Activated naive CD8-positive, alpha-beta T cell (primary cell): ENCODE data around the gene STXBP5.

Experiments
- H3K27ac Mint-ChIP-seq: one replicate; pipeline ENCODE4 v1.8.0; 2021; ENCODE audit warnings: mixed read lengths
- H3K27me3 Mint-ChIP-seq: one replicate; pipeline ENCODE4 v1.8.0; 2021; ENCODE audit warnings: mixed read lengths
- H3K36me3 Mint-ChIP-seq: one replicate; pipeline ENCODE4 v1.8.0; 2021; ENCODE audit warnings: mixed read lengths
- H3K4me1 Mint-ChIP-seq: one replicate; pipeline ENCODE4 v1.8.0; 2021; ENCODE audit warnings: low read depth, mixed read lengths
- H3K4me3 Mint-ChIP-seq: one replicate; pipeline ENCODE4 v1.8.0; 2021; ENCODE audit warnings: mild to moderate bottlenecking, mixed read lengths
- H3K9me3 Mint-ChIP-seq: one replicate; pipeline ENCODE4 v1.8.0; 2021; ENCODE audit warnings: low read depth, mixed read lengths

Gene STXBP5

GRCh38 chr6:147304016-147304415, 99.8 kb downstream of the STXBP5 start:
- no peak overlapping the region for H3K4me3 Mint-ChIP-seq
- H3K27me3 Mint-ChIP-seq: no peaks in the 10 kb centered on the region
- no peak overlapping the region for H3K27ac Mint-ChIP-seq
- H3K36me3 Mint-ChIP-seq: peaks cover 36% of the 10 kb centered on the region
- peaks cover 22% of the 10 kb centered on the region for H3K9me3 Mint-ChIP-seq
- H3K4me1 Mint-ChIP-seq: no peaks in the 10 kb centered on the region

- H3K27me3 Mint-ChIP-seq: no peaks in the 10 kb centered on the region
- no peaks in the 10 kb centered on the region for H3K4me1 Mint-ChIP-seq
- no peaks in the 10 kb centered on the region for H3K9me3 Mint-ChIP-seq
- H3K36me3 Mint-ChIP-seq: peaks cover 8% of the 10 kb centered on the region
- no peak overlapping the region for H3K4me3 Mint-ChIP-seq
- no peak overlapping the region for H3K27ac Mint-ChIP-seq
Observed at GRCh38 chr6:147310521-147310920, 106.3 kb downstream of the STXBP5 start.

- no peaks in the 10 kb centered on the region for H3K27me3 Mint-ChIP-seq
- H3K4me3 Mint-ChIP-seq: no peak overlapping the region
- H3K4me1 Mint-ChIP-seq: no peaks in the 10 kb centered on the region
- H3K27ac Mint-ChIP-seq: no peak overlapping the region
- peaks cover 7% of the 10 kb centered on the region for H3K36me3 Mint-ChIP-seq
- no peaks in the 10 kb centered on the region for H3K9me3 Mint-ChIP-seq
Observed at GRCh38 chr6:147311218-147311617, 107.0 kb downstream of the STXBP5 start.

- Mint-ChIP-seq H3K27ac (no peak overlapping the region), H3K4me3 (no peak overlapping the region), H3K27me3 (no peaks in the 10 kb centered on the region), H3K4me1 (peaks cover 26% of the 10 kb centered on the region), H3K9me3 (no peaks in the 10 kb centered on the region), H3K36me3 (peaks cover 8% of the 10 kb centered on the region)
Observed at GRCh38 chr6:147321260-147321659, 117.0 kb downstream of the STXBP5 start.

- Mint-ChIP-seq H3K9me3 (no peaks in the 10 kb centered on the region), H3K36me3 (peaks cover 10% of the 10 kb centered on the region), H3K4me3 (peak overlapping the region; percentile 58), H3K27me3 (no peaks in the 10 kb centered on the region), H3K4me1 (peaks cover 26% of the 10 kb centered on the region), H3K27ac (peak overlapping the region; percentile 89)
Observed at GRCh38 chr6:147322299-147323162, 118.3 kb downstream of the STXBP5 start.

- Mint-ChIP-seq H3K27ac (no peak overlapping the region), H3K36me3 (peaks cover 20% of the 10 kb centered on the region), H3K4me1 (peaks cover 24% of the 10 kb centered on the region), H3K9me3 (no peaks in the 10 kb centered on the region), H3K27me3 (no peaks in the 10 kb centered on the region), H3K4me3 (no peak overlapping the region)
Observed at GRCh38 chr6:147325557-147325956, 121.3 kb downstream of the STXBP5 start.

GRCh38 chr6:147331401-147331800, 127.2 kb downstream of the STXBP5 start:
- H3K27ac Mint-ChIP-seq: no peak overlapping the region
- H3K27me3 Mint-ChIP-seq: no peaks in the 10 kb centered on the region
- H3K4me3 Mint-ChIP-seq: no peak overlapping the region
- H3K4me1 Mint-ChIP-seq: no peaks in the 10 kb centered on the region
- H3K36me3 Mint-ChIP-seq: peaks cover 31% of the 10 kb centered on the region
- no peaks in the 10 kb centered on the region for H3K9me3 Mint-ChIP-seq

- Mint-ChIP-seq H3K36me3 (peaks cover 28% of the 10 kb centered on the region), H3K4me3 (no peak overlapping the region), H3K27me3 (no peaks in the 10 kb centered on the region), H3K4me1 (peaks cover 2% of the 10 kb centered on the region), H3K27ac (no peak overlapping the region), H3K9me3 (no peaks in the 10 kb centered on the region)
Observed at GRCh38 chr6:147337921-147338320, 133.7 kb downstream of the STXBP5 start.

GRCh38 chr6:147341486-147341885, 137.3 kb downstream of the STXBP5 start:
- Mint-ChIP-seq H3K27ac (no peak overlapping the region), H3K36me3 (peaks cover 33% of the 10 kb centered on the region), H3K4me3 (no peak overlapping the region), H3K9me3 (no peaks in the 10 kb centered on the region), H3K27me3 (no peaks in the 10 kb centered on the region), H3K4me1 (peaks cover 2% of the 10 kb centered on the region)

- no peak overlapping the region for H3K27ac Mint-ChIP-seq
- no peaks in the 10 kb centered on the region for H3K27me3 Mint-ChIP-seq
- no peak overlapping the region for H3K4me3 Mint-ChIP-seq
- peaks cover 17% of the 10 kb centered on the region for H3K36me3 Mint-ChIP-seq
- H3K9me3 Mint-ChIP-seq: no peaks in the 10 kb centered on the region
- H3K4me1 Mint-ChIP-seq: no peaks in the 10 kb centered on the region
Observed at GRCh38 chr6:147345902-147346301, 141.7 kb downstream of the STXBP5 start.

- H3K36me3 Mint-ChIP-seq: peaks cover 11% of the 10 kb centered on the region
- no peaks in the 10 kb centered on the region for H3K9me3 Mint-ChIP-seq
- no peak overlapping the region for H3K4me3 Mint-ChIP-seq
- no peak overlapping the region for H3K27ac Mint-ChIP-seq
- no peaks in the 10 kb centered on the region for H3K27me3 Mint-ChIP-seq
- H3K4me1 Mint-ChIP-seq: no peaks in the 10 kb centered on the region
Observed at GRCh38 chr6:147347179-147347881, 143.1 kb downstream of the STXBP5 start.

GRCh38 chr6:147347882-147348575, 143.8 kb downstream of the STXBP5 start:
- Mint-ChIP-seq H3K27me3 (no peaks in the 10 kb centered on the region), H3K4me1 (no peaks in the 10 kb centered on the region), H3K4me3 (no peak overlapping the region), H3K9me3 (no peaks in the 10 kb centered on the region), H3K36me3 (peaks cover 11% of the 10 kb centered on the region), H3K27ac (no peak overlapping the region)

- Mint-ChIP-seq H3K9me3 (peaks cover 7% of the 10 kb centered on the region), H3K27ac (no peak overlapping the region), H3K4me1 (no peaks in the 10 kb centered on the region), H3K4me3 (no peak overlapping the region), H3K36me3 (peaks cover 42% of the 10 kb centered on the region), H3K27me3 (no peaks in the 10 kb centered on the region)
Observed at GRCh38 chr6:147361311-147361981, 157.2 kb downstream of the STXBP5 start.

- Mint-ChIP-seq H3K36me3 (peaks cover 29% of the 10 kb centered on the region), H3K4me1 (no peaks in the 10 kb centered on the region), H3K4me3 (no peak overlapping the region)
Observed at GRCh38 chr6:147366290-147366689, 162.1 kb downstream of the STXBP5 start.

More at GRCh38 chr6:147366290-147366689, 162.1 kb downstream of the STXBP5 start:
- Mint-ChIP-seq H3K27ac (no peak overlapping the region), H3K27me3 (no peaks in the 10 kb centered on the region), H3K9me3 (no peaks in the 10 kb centered on the region)
